K562 (cell line): Measurements from ENCODE around the gene TUBA1B. TPM values are rescaled to one million over a fixed set of nuclear protein-coding genes. Genes with fewer than 3 reads are reported as not detected.
A peak's percentile ranks its signal among the peaks of the same experiment; 100 is the strongest.

Experiments used
- ATAC-seq: fragments of 200-7000 bp; cut with Tn5 transposase; 3 replicates; pipeline ENCODE4 v1.9.1; 2020; ENCODE audit warnings: moderate library complexity
- BruUV-seq: library from RNA; stranded (reverse); fragments of 400-500 nt; replicated peaks from 2 replicates; lab custom pipeline; 2021; lab: Mats Ljungman, UMichigan
- CTCF ChIA-PET: fragments of 300-600 bp; formaldehyde crosslinking; extraction: SDS; loops from one replicate; lab custom pipeline; 2021; ENCODE audit warnings: low intra/inter-chr PET ratio; lab: Yijun Ruan, JAX
- POLR2A ChIA-PET: fragments of 300-600, 350-650 bp; sonication (Branson Sonifier 250); formaldehyde crosslinking; extraction: SDS; loops from one replicate; lab custom pipeline; 2021; ENCODE audit warnings: antibody characterized with exemption, inconsistent platforms; lab: Yijun Ruan, JAX
- DNase-seq, 4 experiments: peaks; one replicate each; pipeline versions ENCODE4 v3.0.0 to v3.0.0-alpha.2; 2011 to 2018; ENCODE audit warnings: low spot score in 3 of 4, mixed read lengths in 3 of 4; ENCODE audit errors: extremely low read depth in 1 of 4
- FAIRE-seq: peaks from 2 replicates; lab custom pipeline; 2011; peaks lifted over from hg19 to GRCh38; lab: Jason Lieb, UNC
- H2AFZ ChIP-seq: 2 replicates; pipeline ENCODE4 v1.6.0; 2011; ENCODE audit warnings: low read depth, low read length, control low read depth, inconsistent platforms
- H3K27ac ChIP-seq: fragments of 200-600 bp; 3 replicates; pipeline ENCODE4 v1.8.0; 2011; ENCODE audit warnings: low read depth, mild to moderate bottlenecking, control low read depth, inconsistent platforms, low read length, moderate library complexity, mixed read lengths; ENCODE audit errors: extremely low read depth
- H3K27me3 ChIP-seq, 2 experiments: fragments of 300-600 bp in 1 of 2; 2 replicates in 1 of 2; 3 replicates in 1 of 2; pipeline versions ENCODE4 v1.6.0 to v1.8.0; 2011; ENCODE audit warnings: inconsistent platforms in 2 of 2, low read length in 2 of 2, mild to moderate bottlenecking in 1 of 2, mixed read lengths in 1 of 2, moderate library complexity in 1 of 2; ENCODE audit not compliant: control insufficient read depth in 2 of 2, insufficient read depth in 2 of 2
- H3K36me3 ChIP-seq: fragments of 300-600 bp; 3 replicates; pipeline ENCODE4 v1.8.0; 2011; ENCODE audit warnings: mild to moderate bottlenecking, low read length, inconsistent platforms; ENCODE audit not compliant: control insufficient read depth, insufficient read depth
- H3K4me1 ChIP-seq, 2 experiments: fragments of 200-600 bp in 1 of 2; replicated peaks in 1 of 2; 2 replicates in 1 of 2; 3 replicates in 1 of 2; pipeline versions ENCODE4 v1.5.1 to v1.8.0; 2011; ENCODE audit warnings: inconsistent platforms in 2 of 2, low read length in 2 of 2, mild to moderate bottlenecking in 1 of 2, mixed read lengths in 1 of 2, moderate library complexity in 1 of 2; ENCODE audit not compliant: control insufficient read depth in 2 of 2, insufficient read depth in 2 of 2
- H3K4me2 ChIP-seq: 2 replicates; pipeline ENCODE4 v1.6.1; 2011; ENCODE audit warnings: low read length, control low read depth, inconsistent platforms, mixed read lengths; ENCODE audit not compliant: insufficient read depth
- H3K4me3 ChIP-seq: fragments of 200-600 bp; sonication (generic), shearing (Covaris generic); 2 replicates; pipeline ENCODE4 v1.5.1; 2016; ENCODE audit warnings: control low read depth, inconsistent platforms
- H3K79me2 ChIP-seq: fragments of 200-600 bp; 3 replicates; pipeline ENCODE4 v1.8.0; 2011; ENCODE audit warnings: low read length, inconsistent platforms; ENCODE audit not compliant: control insufficient read depth, insufficient read depth
- H3K9ac ChIP-seq, 2 experiments: 2 replicates each; pipeline versions ENCODE4 v1.6.0 to v1.6.1; 2011; ENCODE audit warnings: low read depth in 2 of 2, low read length in 2 of 2, control low read depth in 1 of 2, inconsistent platforms in 1 of 2, mild to moderate bottlenecking in 1 of 2, mixed read lengths in 1 of 2; ENCODE audit not compliant: insufficient read depth in 1 of 2
- H3K9me1 ChIP-seq: one replicate; pipeline ENCODE4 v1.6.0; 2011; ENCODE audit warnings: inconsistent platforms, mild to moderate bottlenecking, low read length, moderate library complexity; ENCODE audit not compliant: control insufficient read depth, insufficient read depth
- H3K9me3 ChIP-seq: replicated peaks from 2 replicates; pipeline ENCODE4 v1.5.1; 2011; ENCODE audit warnings: low read depth, low read length, inconsistent platforms; ENCODE audit not compliant: control insufficient read depth, insufficient read depth
- H4K20me1 ChIP-seq: replicated peaks from 2 replicates; pipeline ENCODE4 v1.6.1; 2011; ENCODE audit warnings: low read length, inconsistent platforms, mixed read lengths; ENCODE audit not compliant: control insufficient read depth, insufficient read depth
- ZNF644 ChIP-seq: fragments of 200-800 bp; sonication (Bioruptor generic); IDR thresholded peaks from 2 replicates; pipeline ENCODE4 v1.6.1; 2016; ENCODE audit warnings: low read depth, missing genetic modification characterization, missing compliant biosample characterization
- WGBS: fragments of 100-300 bp; shearing (Covaris generic); methylation state at CpG from one replicate; pipeline ENCODE4 v1.1.6; 2016; ENCODE audit warnings: low coverage, mixed read lengths; ENCODE audit not compliant: insufficient coverage; ENCODE audit errors: missing lambda C conversion rate; 5-methylcytosine and 5-hydroxymethylcytosine counted together
- in situ Hi-C: fragments of 300-500 bp; cut with MboI; formaldehyde crosslinking; loops from 4 replicates; pipeline ENCODE4 v1.15.0; 2018; ENCODE audit warnings: inconsistent platforms, mixed read lengths
- intact Hi-C: fragments of 100-400 bp; cut with micrococcal nuclease; formaldehyde crosslinking; loops from 2 replicates; pipeline ENCODE4 v1.14.2; 2022
- polyA plus RNA-seq, 8 experiments: library from polyadenylated mRNA; depleted of rRNA in 4 of 8; stranded (reverse) in 5 of 8; unstranded in 3 of 8; fragments of >200 nt; fragmentation: Nextera tagmentation in 2 of 8; fragmentation: Illumina TruSeq in 1 of 8; extraction: Ambion mirVana in 2 of 8; extraction: Trizol in 1 of 8; gene quantifications; 2 replicates each; pipeline versions ENCODE4 v1.2.1 to v1.2.3, GENCODE V29; 2011 to 2014; ENCODE audit warnings: inconsistent platforms in 1 of 8, missing spikeins in 1 of 8
- total RNA-seq, 7 experiments: library from RNA; depleted of rRNA in 6 of 7; stranded (reverse); fragments of >200 nt in 6 of 7; fragmentation: Illumina TruSeq in 2 of 7; extraction: Trizol in 2 of 7; gene quantifications; 2 replicates each; pipeline versions ENCODE4 v1.2.1 to v1.2.3, GENCODE V29; 2011 to 2021; ENCODE audit warnings: low replicate concordance in 1 of 7
- TF ChIP-seq, protein P1 (sequence below): fragments of 250-450 bp; sonication (Bioruptor Pico); IDR thresholded peaks from 2 replicates; pipeline ENCODE4 v1.8.0; 2022; ENCODE audit warnings: inconsistent platforms
- TF ChIP-seq, protein P2 (sequence below): fragments of 450-650 bp; formaldehyde crosslinking; IDR thresholded peaks from 2 replicates; pipeline ENCODE4 v1.4.0; 2020; ENCODE audit warnings: mild to moderate bottlenecking
- TF ChIP-seq, protein P3 (sequence below), 2 experiments: IDR thresholded peaks; 2 replicates each; pipeline ENCODE4 v1.6.1; 2011; ENCODE audit warnings: borderline replicate concordance in 1 of 2, control low read depth in 1 of 2, low read depth in 1 of 2, low read length in 1 of 2, mild to moderate bottlenecking in 1 of 2, mixed read lengths in 1 of 2, moderate library complexity in 1 of 2; ENCODE audit not compliant: insufficient read depth in 1 of 2, insufficient read length in 1 of 2, poor library complexity in 1 of 2, severe bottlenecking in 1 of 2; ENCODE audit errors: extremely low read depth in 1 of 2

The TUBA1B gene
- total and polyA plus RNA-seq, 9 of the 15 experiments (the other 6 are each of a cell fraction or from before 2014, with no cell fraction given): 2,189 to 4,624 (median 2,628) TPM

DNA sequence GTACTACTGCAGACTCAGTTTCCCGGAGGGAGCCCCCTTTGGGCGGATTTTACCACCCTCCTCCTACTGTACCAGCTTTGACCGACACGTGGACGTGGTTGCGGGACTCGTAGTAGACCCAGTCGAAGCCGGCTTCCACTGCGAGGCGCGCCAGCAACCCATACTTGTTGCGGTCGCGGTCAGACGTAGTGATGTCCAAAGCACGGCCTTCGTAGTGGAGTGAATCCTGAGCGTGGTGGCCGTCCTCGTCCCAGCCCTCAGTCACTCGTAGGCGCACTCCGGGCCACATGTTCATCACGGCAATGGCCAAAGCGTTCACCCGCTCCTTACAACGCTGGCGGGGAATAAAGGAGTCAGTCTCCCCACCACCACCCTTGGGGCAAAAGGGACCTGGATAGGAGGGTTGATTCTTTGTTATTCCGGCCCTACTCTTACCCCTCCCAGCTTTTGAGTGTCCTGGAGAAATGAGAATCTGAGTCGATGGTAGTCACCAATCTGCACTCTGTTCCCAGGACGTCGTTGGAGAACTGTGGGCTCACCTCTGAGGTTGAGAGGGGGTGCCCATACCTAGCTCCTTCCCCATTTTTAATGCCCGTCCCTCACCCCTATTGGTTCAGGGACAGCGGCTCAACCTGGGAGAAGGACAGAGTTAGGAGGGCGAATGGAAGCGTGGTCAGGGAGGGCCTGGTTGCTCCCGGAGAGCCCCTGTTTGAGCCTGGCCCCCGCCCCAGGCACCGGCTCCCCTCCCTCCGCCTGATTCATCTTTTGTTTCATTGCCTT, 39.9 kb downstream of the TUBA1B start:
- H4K20me1 ChIP-seq: no peaks in the 10 kb centered on the region
- ChIA-PET CTCF (interaction anchor here (0.6 to 1.8 kb wide), 4 partner anchors 18 to 94 kb away, joined by 3 to 15 read pairs (median 4); no protein-coding TSS in a partner anchor), POLR2A (interaction anchor here (1.2 to 6.6 kb wide), 10 partner anchors 9 to 175 kb away, joined by 3 to 103 read pairs (median 10); partner anchors contain the start of genes LMBR1L, RHEBL1, TUBA1B and TUBA1C)
- WGBS: 69% methylated on average over 35 of the region's 41 CpGs
- H3K9ac ChIP-seq: peak overlapping the region; percentile 65 to 85
- no peak for ATAC-seq
- H2AFZ ChIP-seq: peak overlapping the region; percentile 92; the same call in 1 of the 2 replicates
- peaks cover 73 to 74% of the 10 kb centered on the region in 2 experiments for H3K4me1 ChIP-seq
- in situ Hi-C loops (no loop called here), intact Hi-C loops (loop anchor here (2.0 kb wide), 1 partner anchor 40 kb away; the partner anchor contains the start of gene TUBA1B)
- H3K36me3 ChIP-seq: no peaks in the 10 kb centered on the region
- DNase-seq: peak in 1 of 4 experiments; percentile 31
- no TSS peak for BruUV-seq
- peak overlapping the region; percentile 91 for H3K27ac ChIP-seq
- H3K4me3 ChIP-seq: peak overlapping the region; percentile 26; the same call in 1 of the 2 replicates
- peak overlapping the region; percentile 81 for H3K4me2 ChIP-seq
- FAIRE-seq: no peak
- H3K9me3 ChIP-seq: no peaks in the 10 kb centered on the region
- no peaks in the 10 kb centered on the region for H3K9me1 ChIP-seq
- no peaks in the 10 kb centered on the region for H3K27me3 ChIP-seq
- H3K79me2 ChIP-seq: peaks cover 12% of the 10 kb centered on the region; the same call in 1 of the 3 replicates
- TF ChIP-seq ZNF644: 0 out of 2 replicates have a peak, but pooled peaks have one; percentile 4
- TF ChIP-seq, protein P1, sequence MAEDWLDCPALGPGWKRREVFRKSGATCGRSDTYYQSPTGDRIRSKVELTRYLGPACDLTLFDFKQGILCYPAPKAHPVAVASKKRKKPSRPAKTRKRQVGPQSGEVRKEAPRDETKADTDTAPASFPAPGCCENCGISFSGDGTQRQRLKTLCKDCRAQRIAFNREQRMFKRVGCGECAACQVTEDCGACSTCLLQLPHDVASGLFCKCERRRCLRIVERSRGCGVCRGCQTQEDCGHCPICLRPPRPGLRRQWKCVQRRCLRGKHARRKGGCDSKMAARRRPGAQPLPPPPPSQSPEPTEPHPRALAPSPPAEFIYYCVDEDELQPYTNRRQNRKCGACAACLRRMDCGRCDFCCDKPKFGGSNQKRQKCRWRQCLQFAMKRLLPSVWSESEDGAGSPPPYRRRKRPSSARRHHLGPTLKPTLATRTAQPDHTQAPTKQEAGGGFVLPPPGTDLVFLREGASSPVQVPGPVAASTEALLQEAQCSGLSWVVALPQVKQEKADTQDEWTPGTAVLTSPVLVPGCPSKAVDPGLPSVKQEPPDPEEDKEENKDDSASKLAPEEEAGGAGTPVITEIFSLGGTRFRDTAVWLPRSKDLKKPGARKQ (CRISPR knock-in tag): peak; percentile 93; the same call in 1 of the 2 replicates
- TF ChIP-seq, protein P2, sequence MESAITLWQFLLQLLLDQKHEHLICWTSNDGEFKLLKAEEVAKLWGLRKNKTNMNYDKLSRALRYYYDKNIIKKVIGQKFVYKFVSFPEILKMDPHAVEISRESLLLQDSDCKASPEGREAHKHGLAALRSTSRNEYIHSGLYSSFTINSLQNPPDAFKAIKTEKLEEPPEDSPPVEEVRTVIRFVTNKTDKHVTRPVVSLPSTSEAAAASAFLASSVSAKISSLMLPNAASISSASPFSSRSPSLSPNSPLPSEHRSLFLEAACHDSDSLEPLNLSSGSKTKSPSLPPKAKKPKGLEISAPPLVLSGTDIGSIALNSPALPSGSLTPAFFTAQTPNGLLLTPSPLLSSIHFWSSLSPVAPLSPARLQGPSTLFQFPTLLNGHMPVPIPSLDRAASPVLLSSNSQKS: no peak
- TF ChIP-seq, protein P3, sequence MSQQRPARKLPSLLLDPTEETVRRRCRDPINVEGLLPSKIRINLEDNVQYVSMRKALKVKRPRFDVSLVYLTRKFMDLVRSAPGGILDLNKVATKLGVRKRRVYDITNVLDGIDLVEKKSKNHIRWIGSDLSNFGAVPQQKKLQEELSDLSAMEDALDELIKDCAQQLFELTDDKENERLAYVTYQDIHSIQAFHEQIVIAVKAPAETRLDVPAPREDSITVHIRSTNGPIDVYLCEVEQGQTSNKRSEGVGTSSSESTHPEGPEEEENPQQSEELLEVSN (IDR thresholded peaks at IDR 0.05; ENCODE audit: borderline replicate concordance in 1 of 2, extremely low read depth in 1 of 2, insufficient read depth in 1 of 2, insufficient read length in 1 of 2, low read depth in 1 of 2, low read length in 1 of 2, poor library complexity in 1 of 2, severe bottlenecking in 1 of 2): peak in 1 of 2 experiments; percentile 48
